GM18519 (cell line): ENCODE measurements around the gene TMSB4X.

Experiments
- ATAC-seq: cut with Tn5 transposase; IDR thresholded peaks from one replicate; pipeline ENCODE4 v1.9.1; 2021; ENCODE audit warnings: mild to moderate bottlenecking, moderate library complexity; ENCODE audit not compliant: unreplicated experiment, low FRiP score

Gene TMSB4X

DNA sequence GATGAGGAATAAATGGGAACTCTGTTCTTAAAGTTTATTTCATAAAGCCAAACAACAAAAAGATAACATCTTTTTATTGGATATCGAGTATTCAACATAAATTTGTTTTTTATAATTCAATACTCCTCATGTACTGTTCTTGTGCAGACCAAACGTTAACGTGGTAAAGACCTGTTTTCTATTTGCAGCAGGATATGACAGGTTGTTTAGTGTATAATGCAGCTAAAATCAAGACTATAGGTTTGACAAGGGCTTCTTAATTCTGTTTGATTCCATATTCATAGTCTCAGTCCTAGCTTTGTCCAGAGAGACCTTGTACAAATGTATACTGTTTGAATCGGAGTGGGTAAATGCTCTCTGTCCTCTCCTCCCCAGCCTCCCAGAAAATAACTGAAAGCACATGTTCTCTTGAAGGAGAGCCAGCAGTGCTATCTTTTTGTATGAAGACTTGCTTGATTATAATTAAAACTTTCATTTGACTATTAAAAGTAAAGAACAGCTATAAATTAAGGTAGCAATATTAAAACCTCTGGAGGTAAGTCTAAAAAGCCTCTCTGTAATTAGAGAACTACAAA is 17.7 kb downstream of the TMSB4X start:
- ATAC-seq: no peak

DNA sequence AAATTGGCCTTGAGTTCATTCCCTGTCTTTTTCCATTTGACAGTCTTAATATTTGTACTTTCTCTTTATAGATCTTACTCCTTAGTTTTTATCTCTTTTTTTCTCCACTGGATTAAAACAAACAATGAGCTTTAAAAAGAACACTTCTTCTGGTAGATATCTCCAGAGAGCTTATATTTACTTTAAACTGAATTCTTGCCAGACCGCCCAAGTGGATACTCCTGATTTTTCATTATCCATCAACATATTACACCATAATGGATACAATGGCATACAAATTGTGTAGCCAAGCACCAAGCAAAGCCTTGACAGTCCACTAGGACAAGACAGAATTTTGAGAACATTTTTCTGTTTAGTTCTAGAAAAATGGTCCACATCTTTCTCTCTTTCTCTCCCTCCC is 18.9 kb downstream of the TMSB4X start:
- ATAC-seq: no peak

DNA sequence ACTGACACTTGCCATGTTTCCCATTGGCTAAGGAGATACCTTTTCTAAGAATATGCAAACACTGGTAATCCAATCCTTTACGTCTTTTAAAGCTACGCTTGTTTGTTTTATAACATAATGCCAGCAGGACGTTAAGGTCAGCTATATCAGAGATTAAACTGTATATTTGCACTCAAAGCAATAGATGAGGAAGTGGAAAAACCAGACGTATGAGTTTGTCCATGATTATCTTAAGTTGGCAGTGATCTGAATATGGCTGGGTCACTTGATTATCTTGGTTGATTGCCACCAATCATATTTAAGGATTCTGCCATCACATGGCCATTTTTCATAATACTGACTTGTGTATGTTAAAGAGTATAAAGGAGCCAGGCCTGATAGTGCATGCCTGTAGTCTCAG is 19.4 kb downstream of the TMSB4X start:
- ATAC-seq: no peak

DNA sequence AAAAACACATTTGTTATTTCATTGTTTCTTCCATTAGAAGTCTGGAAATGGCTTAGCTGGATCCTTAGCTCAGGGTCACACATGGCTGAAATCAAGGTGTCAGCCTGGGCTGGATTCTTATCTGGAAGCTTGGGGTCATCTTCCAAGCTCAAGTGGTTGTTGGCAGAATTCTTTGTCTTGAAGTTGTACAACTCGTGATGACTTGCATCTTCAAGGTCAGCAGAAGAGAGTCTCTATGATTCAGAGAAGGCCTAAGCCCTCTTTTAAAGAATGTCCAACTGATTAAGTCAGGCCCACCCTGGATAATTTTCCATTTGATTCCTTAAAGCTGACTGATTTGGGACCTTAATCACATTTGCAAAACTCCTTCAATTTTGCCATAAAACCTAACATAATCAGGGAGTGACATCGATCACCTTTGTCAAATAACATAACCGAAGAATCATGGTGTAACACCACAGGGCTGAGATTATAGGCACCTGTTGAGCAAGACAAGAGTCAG is 22.1 kb downstream of the TMSB4X start:
- ATAC-seq: no peak

DNA sequence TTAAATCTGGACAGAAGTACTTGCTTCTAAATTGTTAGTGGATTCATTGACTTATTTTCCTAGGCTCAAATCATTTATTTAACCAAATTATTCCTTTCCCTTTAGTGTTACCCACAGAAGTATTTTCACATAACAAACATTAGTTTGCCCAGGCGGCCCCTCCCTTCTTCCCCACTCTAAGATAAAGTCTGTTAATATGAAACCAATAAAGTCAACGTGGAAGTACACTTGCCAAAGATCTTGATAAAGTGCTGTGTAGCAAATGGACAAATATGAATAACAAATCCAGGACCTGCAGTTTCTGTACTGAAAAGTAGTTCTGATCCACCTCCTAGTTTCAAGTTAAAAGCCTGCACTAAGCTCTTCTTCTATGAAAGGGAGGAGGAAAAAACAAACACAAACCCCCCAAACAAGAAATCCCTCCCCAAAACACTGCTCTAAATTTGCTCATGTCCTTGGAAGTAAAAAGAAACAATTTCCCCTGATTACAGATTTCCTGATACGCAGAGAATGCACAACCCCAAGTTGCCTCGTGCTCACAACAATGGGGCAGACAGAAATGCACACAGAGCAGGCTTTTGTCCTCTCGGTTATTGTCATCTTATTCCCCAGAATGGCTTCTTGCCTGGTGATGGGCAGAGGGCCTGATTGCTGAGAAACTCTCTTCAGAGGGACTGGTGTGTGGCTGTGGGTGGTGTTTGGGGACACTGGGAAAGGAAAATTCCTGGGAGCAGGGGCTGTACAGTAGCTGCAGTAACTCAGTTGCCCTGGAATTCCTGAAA is 23.2 kb downstream of the TMSB4X start:
- ATAC-seq: no peak

DNA sequence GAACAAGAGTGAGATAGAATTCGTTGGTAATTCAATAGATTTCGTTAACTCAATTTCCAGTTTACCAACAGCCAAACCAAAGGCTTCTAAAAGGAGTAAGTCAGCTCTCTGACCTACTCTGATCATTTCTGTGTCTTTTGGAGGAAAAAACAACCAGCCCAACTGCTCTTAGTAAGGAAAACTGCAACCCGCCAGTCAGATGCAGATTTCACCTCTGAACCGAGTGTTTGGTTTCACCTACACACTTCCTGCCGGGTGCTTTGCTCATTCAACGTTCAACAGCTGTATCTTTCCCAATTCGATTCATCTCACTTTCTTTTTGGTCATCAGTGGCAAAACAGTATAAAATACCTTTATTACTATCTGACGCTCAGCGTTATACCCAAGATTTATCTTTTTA is 24.5 kb downstream of the TMSB4X start:
- no peak for ATAC-seq

DNA sequence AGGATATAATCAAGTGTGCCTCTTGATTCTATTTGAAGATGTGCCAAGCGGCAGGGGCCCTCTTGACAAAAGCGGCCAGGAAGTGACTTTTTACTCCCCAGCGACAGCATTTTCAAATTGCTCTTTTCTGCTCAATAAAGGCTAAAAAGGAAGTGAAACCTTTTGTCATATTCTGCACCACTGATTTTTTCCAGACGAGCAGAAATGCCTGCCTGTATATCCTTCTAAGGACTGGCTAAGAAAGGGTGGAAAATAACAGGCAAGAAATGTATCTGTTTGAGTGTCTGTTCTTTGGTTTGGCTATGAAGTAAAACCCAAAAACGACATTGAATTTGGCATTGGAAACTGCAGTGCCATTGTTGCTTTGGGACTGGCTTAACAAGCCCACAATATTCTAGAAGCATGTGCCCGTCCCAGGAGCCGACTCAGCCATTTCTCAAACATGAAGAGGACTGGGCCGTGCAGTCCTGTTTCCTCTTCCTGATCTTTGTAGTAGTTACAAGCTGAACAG is 25.4 kb downstream of the TMSB4X start:
- ATAC-seq: peak; percentile 49

DNA sequence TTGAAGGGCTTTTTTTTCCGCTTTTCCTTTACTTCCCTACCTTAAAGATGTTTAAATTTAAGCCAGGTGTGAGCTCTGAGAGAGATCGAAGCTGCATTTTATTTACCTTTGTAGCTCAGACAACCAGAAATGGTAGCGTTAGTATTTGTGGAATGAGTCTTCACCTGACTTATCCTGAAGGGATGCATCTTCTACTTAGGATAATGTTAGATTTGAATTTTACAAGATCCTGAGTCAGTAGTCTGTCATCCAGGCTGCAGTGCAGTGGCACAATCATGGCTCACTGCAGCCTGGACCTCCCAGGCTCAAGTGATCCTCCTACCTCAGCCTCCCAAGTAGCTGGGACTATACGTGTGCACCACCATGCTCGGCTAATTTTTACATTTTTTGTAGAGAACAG is 26.2 kb downstream of the TMSB4X start:
- ATAC-seq: no peak

DNA sequence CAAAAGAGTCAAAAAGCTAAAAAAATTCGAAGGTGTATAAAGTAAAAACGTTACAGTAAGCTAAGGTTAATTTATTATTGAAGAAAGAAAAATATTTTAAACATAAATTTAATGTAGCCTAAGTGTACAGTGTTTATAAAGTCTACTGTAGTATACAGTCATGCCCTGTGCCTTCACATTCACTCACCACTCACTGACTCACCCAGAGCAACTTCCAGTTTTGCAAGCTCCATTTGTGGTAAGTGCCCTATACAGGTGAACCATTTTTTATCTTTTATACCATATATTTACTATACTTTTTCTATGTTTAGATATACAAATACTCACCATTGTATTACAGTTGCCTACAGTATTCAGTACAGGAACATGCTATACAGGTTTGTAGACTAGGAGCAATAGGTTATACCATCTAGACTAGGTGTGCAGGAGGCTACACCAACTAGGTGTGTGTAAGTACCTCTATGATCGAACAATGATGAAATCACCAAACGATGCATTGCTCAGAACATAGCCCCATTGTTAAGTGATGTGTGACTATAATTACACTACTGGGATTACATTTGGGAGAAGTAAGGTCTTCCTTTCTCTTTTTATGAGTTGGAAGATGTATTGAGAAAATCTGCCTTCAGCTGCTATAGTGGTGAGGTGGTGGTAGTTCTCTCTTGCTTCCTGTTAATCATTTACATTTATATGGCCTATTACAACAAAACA is 27.2 kb downstream of the TMSB4X start:
- ATAC-seq: no peak

DNA sequence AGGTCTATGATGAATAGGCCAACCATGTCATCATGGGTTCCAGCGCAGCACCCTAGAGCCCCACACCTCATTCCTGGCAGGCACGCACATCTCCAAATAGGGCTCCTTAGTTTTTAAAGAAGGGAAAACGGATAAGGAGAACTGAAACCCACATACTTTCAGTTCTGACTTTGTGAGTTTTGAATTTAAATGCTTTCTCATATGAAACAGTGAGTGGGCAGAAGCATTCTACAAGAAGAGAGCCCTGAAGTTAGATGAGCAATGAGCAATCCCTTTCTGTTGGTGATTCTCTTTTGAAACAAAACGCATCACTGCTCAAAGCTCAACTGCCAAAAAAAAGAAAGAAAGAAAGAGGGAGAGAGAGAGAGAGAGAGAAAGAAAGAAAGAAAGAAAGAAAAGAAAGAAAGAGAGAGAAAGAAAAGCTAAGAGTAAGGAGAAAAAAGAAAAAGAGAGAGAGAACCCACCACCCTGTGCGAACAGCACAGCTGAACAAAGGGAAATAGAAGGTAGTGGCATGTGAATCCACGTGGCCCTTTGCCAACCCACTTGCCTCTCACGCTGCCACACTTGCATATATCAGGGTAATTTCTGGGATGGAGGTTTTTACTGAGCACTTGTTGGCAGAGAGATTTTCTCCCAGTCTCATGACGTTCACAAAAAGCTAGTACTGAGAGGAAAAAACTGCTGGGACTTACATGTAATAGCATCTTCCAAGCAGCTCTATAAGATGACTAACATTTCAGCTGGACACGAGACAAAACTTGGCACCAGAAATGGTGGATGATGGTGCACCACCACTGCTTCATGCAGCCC is 31.0 kb downstream of the TMSB4X start:
- no peak for ATAC-seq

DNA sequence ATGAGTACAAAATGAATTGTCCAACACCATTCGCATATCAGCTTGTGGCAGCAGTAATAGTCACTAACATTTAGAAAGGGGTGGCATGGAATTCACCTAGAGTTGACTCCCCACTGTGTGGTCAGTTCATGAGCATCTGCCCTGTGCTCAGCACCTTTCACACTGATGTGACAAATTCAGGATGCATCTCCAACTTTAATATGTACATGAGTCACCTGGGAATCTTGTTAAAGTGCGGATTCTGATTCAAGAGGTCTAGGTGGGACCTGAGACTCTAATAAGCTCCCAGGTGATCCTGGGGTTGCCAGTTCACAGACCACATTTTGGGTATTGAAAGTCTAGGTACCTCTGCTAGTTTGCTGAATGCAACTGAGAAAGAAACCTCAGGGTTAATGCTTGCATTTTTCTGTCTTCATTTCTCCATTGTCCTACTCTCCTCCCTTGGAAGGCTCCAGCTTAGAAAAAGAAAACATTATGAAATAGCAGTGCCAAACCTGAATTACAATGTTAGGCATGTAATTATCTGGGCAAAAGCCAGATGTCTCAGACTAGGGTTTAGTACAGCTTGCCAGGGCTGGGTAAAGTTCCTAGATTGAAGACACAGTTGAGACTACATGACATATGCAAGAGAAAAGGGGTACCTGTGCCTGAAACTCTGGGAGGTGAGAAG is 32.7 kb downstream of the TMSB4X start:
- ATAC-seq: no peak

DNA sequence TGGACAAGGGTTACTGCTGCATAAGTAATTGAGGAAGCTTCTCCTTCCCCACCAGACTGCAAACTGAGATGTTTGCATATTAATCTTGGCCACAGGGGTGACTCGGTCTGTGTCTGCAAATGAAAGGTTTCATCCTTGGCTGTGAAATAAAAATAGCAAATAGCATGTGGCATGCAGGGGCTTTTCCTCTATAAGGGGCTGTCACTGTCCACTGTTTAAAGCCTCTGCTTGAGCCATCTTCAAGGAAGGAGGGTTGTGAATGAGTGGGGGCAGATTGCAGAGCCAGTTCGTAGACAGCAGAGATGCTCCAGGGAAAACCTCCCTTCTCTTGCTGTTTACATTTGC is 33.3 kb downstream of the TMSB4X start:
- ATAC-seq: no peak

DNA sequence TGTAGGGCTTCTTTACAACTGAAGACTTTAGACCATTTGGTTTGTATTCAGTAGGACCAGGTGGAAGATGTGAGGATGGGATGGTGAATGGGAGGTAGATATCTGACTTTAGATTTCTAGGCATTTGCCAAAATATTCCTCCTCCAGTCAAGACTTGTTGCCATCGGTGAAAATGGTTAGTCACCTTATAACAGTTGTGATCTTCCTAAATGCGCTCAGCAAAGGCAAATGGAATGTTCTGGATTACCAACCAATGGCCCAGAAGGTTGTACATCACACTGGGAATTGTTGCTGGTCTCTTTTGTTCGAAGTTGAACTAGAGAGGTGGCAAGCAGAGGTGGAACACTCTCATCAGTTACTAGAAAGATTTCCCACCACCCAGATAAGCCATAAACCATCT is 33.9 kb downstream of the TMSB4X start:
- ATAC-seq: no peak

DNA sequence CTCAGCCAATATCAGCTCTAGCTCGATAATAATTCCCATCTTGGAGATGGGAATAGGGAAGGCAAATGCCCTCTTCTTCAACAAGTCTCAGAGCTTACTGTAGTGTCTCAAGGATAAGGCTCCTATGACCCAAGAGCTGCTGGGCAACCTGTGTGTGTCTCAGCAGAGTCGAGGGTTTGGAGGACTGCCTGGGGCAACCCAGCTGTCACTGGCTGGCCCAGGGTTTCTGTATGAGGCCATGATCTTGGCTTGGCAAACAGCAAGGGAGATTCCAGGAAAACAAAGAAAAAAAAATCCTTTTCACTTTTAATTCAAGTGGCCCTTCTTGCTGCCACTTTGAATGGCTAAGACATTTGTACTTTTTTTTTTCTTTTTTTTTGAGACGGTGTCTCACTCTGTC is 34.4 kb downstream of the TMSB4X start:
- ATAC-seq: no peak

DNA sequence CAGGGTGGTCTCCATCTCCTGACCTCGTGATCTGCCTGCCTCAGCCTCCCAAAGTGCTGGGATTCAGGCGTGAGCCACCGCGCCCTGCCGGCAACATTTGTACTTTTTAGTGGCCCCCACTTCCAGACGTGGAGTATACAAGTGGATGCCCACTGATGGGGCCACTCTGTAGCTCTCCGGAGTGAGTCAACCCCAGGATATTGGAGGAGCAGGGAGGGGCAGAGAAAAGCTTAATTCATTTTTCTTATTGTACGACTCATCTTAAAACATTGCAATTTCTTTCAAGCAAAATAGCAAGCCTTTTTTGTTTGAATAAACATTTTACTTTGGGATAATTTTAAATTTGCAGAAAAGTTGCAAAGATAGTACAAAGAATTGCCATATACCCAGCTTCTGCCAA is 34.9 kb downstream of the TMSB4X start:
- no peak for ATAC-seq

DNA sequence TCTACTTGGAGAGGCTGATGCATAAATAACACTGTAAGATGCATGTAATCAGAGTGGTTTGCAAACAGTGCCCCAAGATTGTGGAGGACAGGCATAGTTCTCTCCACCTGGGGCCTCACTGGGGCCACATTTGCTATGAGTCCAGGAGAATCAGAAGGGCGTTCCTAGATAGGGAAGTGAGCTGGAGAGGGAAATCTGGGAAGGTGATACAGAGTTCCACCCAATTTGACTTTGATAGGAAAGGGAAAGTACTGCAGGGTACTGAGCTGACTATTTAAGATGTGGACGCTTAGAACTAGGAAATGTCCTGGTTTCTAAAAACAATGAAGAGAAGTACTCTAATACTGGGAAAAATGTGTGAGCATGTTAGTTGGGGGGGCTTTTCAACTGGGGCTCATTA is 35.6 kb downstream of the TMSB4X start:
- ATAC-seq: no peak

DNA sequence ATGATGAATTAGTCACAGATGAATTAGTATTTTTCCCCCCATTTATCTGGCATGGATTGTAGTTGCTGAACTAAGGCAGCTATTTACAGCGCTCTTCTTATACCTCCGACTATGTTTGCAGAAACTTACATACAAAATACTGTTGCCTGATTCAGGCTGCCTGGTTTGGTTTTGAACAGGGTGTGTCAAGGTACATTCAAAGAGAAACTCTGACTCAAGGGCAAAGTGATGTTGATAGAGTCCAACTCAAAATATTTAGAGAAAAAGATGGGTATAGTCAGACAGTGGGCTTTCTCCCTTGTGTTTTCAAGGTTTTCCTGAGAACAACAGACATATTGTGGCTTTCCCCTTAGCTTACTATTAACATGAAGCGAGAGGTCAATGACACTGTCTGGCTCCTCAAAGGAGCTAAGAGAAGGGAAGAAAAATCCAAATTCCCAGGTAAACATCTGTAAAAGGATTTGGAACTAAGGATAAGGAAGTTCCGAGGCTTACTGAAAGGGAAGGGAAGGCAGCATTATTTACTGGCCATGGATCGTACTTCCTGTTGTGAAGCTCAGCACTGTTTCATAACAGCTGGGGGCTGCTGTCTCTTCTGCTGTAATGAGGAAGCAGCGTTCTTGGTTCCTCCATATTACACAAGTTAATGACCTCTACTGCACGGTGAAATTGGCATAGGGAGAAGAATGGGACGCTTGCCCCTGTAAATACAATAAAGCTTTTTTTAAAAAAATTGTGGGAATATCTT is 38.6 kb downstream of the TMSB4X start:
- ATAC-seq: peak; percentile 41

DNA sequence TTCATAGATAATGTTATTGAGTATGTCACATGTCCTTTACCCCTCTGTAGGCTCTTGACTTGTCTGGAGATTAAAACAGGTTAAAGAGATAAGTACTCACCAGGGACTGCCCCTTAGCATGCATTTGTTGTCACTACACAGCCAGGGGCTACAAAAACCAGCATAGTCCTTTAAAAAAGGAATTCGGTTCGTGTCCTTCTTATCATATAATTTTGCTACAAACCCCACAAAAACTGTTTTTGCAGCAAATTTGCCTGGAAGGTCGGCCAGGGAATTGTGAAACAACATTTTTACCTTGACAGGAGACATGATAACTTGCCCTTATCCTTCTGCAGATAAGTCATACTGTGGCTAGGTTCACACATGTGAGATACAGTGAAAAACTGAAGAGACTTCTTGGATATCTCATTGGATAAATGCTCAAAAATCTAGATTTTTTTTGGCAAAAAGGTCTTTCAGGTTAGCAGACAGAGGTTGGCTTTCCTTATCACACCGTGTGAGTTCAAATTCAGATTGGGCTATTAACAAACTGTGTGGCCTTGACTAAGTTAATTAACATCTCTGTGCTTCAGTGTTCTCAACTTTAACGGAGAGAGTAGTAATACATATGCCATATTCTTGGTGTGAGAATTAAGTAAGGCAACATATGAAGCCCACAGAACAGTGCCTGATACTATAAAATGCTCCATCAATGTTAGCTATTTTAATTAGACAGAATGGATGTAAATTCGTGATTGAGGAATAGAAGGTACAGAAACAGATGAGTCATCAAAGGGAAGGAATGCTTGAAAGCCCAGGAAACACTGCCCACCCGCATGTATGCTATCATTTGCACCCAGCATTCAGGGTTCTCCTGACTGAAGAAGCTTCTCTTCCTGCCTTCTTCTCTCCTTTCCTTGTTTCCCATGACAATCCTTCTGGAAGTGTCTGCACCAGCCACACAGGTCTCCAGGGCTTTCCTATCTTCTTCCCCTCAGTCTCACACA is 39.5 kb downstream of the TMSB4X start:
- ATAC-seq: peak; percentile 16
